NT2/D1 (cell line): ENCODE measurements around the gene CMC1.

ENCODE experiments used
- DNase-seq: peaks from one replicate; pipeline ENCODE4 v3.0.0-alpha.2; 2011; ENCODE audit warnings: low read depth, low spot score
- H3K27me3 ChIP-seq: 2 replicates; pipeline ENCODE4 v1.6.0; 2011; ENCODE audit warnings: mild to moderate bottlenecking; ENCODE audit not compliant: insufficient read length, insufficient read depth
- H3K36me3 ChIP-seq: 2 replicates; pipeline ENCODE4 v1.6.1; 2011; ENCODE audit warnings: mild to moderate bottlenecking, low read length, mixed read lengths; ENCODE audit not compliant: insufficient read depth, insufficient read length
- H3K4me1 ChIP-seq: 2 replicates; pipeline ENCODE4 v1.5.1; 2011; ENCODE audit not compliant: insufficient read depth, insufficient read length
- H3K4me3 ChIP-seq: 2 replicates; pipeline ENCODE4 v1.5.1; 2011; ENCODE audit warnings: low read depth; ENCODE audit not compliant: insufficient read length
- H3K9ac ChIP-seq: 2 replicates; pipeline ENCODE4 v1.6.0; 2011; ENCODE audit warnings: low read depth; ENCODE audit not compliant: insufficient read length
- H3K9me3 ChIP-seq: 2 replicates; pipeline ENCODE4 v1.5.1; 2011; ENCODE audit warnings: mild to moderate bottlenecking, low read length; ENCODE audit not compliant: insufficient read depth
- SUZ12 ChIP-seq: IDR thresholded peaks from 2 replicates; pipeline ENCODE4 v1.6.1; 2011; ENCODE audit not compliant: insufficient read length, insufficient read depth; ENCODE audit errors: extremely low read depth
- YY1 ChIP-seq: IDR thresholded peaks from 2 replicates; pipeline ENCODE4 v1.6.1; 2011; ENCODE audit not compliant: insufficient read length, insufficient read depth
- ZNF274 ChIP-seq: IDR thresholded peaks from 2 replicates; pipeline ENCODE4 v1.6.1; 2011; ENCODE audit warnings: mild to moderate bottlenecking, low read depth, low read length

CMC1 gene

GRCh38 chr3:28228623-28229022 is 12.8 kb upstream of the CMC1 start:
- no peak for TF ChIP-seq SUZ12
- TF ChIP-seq YY1, result no peak
- TF ChIP-seq ZNF274, result no peak
- no peak overlapping the region for H3K9ac ChIP-seq
- no peaks in the 10 kb centered on the region for H3K9me3 ChIP-seq
- no peak overlapping the region for H3K4me3 ChIP-seq
- no peaks in the 10 kb centered on the region for H3K36me3 ChIP-seq
- no peak for DNase-seq
- H3K27me3 ChIP-seq, result no peaks in the 10 kb centered on the region
- no peaks in the 10 kb centered on the region for H3K4me1 ChIP-seq

DNA sequence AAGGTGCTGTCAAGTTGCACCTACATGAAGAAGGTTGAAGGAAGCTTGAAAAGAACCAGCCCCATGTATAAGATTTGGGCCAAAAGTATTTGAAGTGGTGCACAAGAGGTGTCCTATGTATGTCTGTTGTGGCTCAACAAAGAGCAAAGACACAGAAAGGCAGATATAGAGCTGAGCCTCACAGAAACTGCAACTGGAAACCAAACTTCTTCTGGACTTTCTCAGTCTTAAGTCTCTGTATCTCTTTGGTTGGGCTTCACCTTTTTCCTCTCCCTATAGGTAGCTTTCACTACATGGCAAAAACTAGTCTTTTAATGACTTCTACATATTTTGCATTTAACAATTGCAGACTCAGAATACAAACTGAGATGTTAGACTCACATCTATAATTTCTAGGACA is 8.8 kb upstream of the CMC1 start:
- Histone ChIP-seq H3K27me3 (no peaks in the 10 kb centered on the region), H3K4me1 (no peaks in the 10 kb centered on the region), H3K4me3 (no peak overlapping the region), H3K36me3 (no peaks in the 10 kb centered on the region), H3K9ac (no peak overlapping the region), H3K9me3 (no peaks in the 10 kb centered on the region)
- TF ChIP-seq YY1 (no peak), SUZ12 (no peak), ZNF274 (no peak)
- no peak for DNase-seq

DNA sequence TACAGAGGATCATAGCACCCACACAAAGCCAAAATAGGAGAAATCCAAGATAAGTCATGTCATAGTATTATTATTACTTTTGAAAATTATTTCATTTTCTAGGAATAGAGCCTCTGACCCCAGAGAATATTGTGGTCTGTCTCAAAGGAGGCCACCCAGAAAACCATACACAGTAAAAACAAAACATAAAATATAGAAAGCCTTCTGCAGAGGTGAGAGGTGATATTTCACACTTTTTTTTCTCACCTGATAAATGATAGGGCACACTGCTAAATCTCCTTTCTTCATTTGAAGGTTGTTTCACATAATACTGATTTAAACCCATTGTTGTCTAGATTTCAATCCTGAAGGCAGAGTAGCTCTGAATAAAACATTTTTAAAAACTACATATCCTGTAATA is 7.0 kb upstream of the CMC1 start:
- Histone ChIP-seq H3K9ac (no peak overlapping the region), H3K36me3 (no peaks in the 10 kb centered on the region), H3K4me1 (no peaks in the 10 kb centered on the region), H3K9me3 (no peaks in the 10 kb centered on the region), H3K27me3 (no peaks in the 10 kb centered on the region), H3K4me3 (no peak overlapping the region)
- no peak for DNase-seq
- no peak for TF ChIP-seq ZNF274
- TF ChIP-seq SUZ12, result no peak
- TF ChIP-seq YY1, result no peak

GRCh38 chr3:28239108-28239507 is 2.3 kb upstream of the CMC1 start:
- Histone ChIP-seq H3K9me3 (no peaks in the 10 kb centered on the region), H3K4me1 (no peaks in the 10 kb centered on the region), H3K36me3 (no peaks in the 10 kb centered on the region), H3K9ac (no peak overlapping the region), H3K4me3 (no peak overlapping the region), H3K27me3 (no peaks in the 10 kb centered on the region)
- no peak for DNase-seq
- TF ChIP-seq SUZ12 (no peak), YY1 (no peak), ZNF274 (no peak)

DNA sequence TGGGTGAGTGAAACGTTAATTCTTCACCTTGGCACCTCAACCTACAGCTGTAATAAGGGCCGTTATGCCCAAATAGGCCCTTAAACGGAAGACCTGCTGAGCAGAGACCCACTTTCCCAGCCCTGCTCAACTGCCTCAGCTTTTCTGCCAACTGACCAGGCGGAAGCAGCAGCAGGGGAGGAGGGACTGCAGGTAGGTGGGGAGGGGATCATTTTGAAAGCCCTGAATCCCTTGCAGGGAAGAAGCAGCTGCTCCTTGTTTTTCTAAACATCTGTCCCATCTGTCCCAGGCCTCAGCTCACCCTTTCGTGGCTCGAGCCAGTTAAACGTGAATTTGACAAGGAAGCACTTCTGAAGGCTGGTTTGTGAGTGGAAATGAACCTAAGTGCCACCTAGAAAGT is 978 bp upstream of the CMC1 start:
- TF ChIP-seq YY1 (no peak), SUZ12 (no peak), ZNF274 (no peak)
- Histone ChIP-seq H3K4me3 (no peak overlapping the region), H3K27me3 (no peaks in the 10 kb centered on the region), H3K9ac (no peak overlapping the region), H3K36me3 (no peaks in the 10 kb centered on the region), H3K9me3 (no peaks in the 10 kb centered on the region), H3K4me1 (no peaks in the 10 kb centered on the region)
- DNase-seq, result no peak

- Histone ChIP-seq H3K9ac (no peak overlapping the region), H3K36me3 (no peaks in the 10 kb centered on the region), H3K9me3 (no peaks in the 10 kb centered on the region), H3K4me1 (no peaks in the 10 kb centered on the region), H3K4me3 (peak overlapping the region; percentile 87), H3K27me3 (no peaks in the 10 kb centered on the region)
- no peak for TF ChIP-seq ZNF274
- no peak for TF ChIP-seq SUZ12
- no peak for TF ChIP-seq YY1
- DNase-seq, result no peak
Observed at GRCh38 chr3:28242519-28242918, 1.1 kb downstream of the CMC1 start.

DNA sequence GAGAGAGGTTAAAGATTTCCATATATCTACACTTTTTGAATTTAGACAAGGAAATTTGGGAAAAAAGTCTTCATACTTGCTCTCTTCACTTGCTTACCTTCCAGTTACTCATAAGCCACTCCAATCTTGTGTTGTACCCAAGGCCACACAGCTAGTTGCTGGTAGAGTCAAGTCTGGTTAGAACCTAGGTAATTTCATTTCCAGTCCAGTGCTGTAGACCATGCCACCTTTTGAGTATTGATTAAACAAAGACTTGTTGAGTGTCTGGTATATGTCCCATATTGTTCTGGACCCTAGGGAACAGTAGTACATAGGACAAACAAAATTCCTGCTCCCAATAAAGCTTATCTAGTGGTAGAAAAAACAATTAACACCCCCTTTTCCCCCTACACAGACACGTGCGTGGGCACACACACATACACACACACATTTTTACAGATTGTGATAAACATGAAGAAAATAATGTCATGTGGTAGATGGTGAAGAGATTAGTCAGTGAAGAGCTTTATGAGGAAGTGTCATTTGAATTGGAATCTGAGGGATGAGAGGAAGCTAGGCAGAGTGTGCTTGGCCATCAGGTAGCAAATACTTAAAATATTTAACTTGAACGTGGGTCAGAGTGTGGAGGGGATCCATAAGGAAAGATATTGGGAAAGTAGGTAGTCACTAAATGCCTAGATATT is 2.1 kb downstream of the CMC1 start:
- TF ChIP-seq YY1 (no peak), SUZ12 (no peak), ZNF274 (no peak)
- no peaks in the 10 kb centered on the region for H3K4me1 ChIP-seq
- H3K9ac ChIP-seq, result no peak overlapping the region
- H3K27me3 ChIP-seq, result no peaks in the 10 kb centered on the region
- H3K4me3 ChIP-seq, result no peak overlapping the region
- no peaks in the 10 kb centered on the region for H3K9me3 ChIP-seq
- DNase-seq, result no peak
- H3K36me3 ChIP-seq, result no peaks in the 10 kb centered on the region

GRCh38 chr3:28244491-28244890 is 3.1 kb downstream of the CMC1 start:
- H3K36me3 ChIP-seq, result no peaks in the 10 kb centered on the region
- H3K4me1 ChIP-seq, result no peaks in the 10 kb centered on the region
- TF ChIP-seq YY1, result no peak
- TF ChIP-seq ZNF274, result no peak
- no peak for TF ChIP-seq SUZ12
- H3K27me3 ChIP-seq, result no peaks in the 10 kb centered on the region
- no peak for DNase-seq
- H3K4me3 ChIP-seq, result no peak overlapping the region
- H3K9ac ChIP-seq, result no peak overlapping the region
- H3K9me3 ChIP-seq, result no peaks in the 10 kb centered on the region
